ENCODE results near the gene ZFYVE19. TPM values are rescaled to one million over a fixed set of nuclear protein-coding genes. Genes with fewer than 3 reads are reported as not detected.

The ZFYVE19 gene
- total and polyA plus RNA-seq, 2 of the 13 experiments (the other 11 are each of a cell fraction or from before 2014, with no cell fraction given) = 23.3 to 44.0 TPM

GRCh38 chr15:40771242-40771641 lies 35.6 kb upstream of the ZFYVE19 start:
- Histone ChIP-seq H3K9ac (ENCODE audit: insufficient read depth, low read depth, low read length) (no peak overlapping the region), H3K4me3 (replicated peaks in 1 of 3; ENCODE audit: insufficient read depth in 1 of 3, low read depth in 2 of 3, low read length in 3 of 3) (no peak overlapping the region), H3K79me2 (ENCODE audit: insufficient read depth, low read length) (no peaks in the 10 kb centered on the region), H3K9me3 (ENCODE audit: low read length) (no peaks in the 10 kb centered on the region), H3K4me1 (ENCODE audit: insufficient read depth, low read length) (peaks cover under 1% of the 10 kb centered on the region), H2AFZ (ENCODE audit: low read length) (no peak overlapping the region), H4K20me1 (ENCODE audit: insufficient read depth, low read length) (no peaks in the 10 kb centered on the region), H3K27me3 (ENCODE audit: control insufficient read depth in 1 of 2, insufficient read depth in 2 of 2, low read length in 2 of 2) (no peaks in the 10 kb centered on the region), H3K36me3 (replicated peaks in 1 of 2; ENCODE audit: control insufficient read depth in 1 of 2, insufficient read depth in 2 of 2, low read length in 2 of 2) (peaks cover 23 to 44% of the 10 kb centered on the region in 2 experiments; a peak in 4 of 5 replicates), H3K27ac (ENCODE audit: extremely low read length, insufficient read depth, low read length) (no peak overlapping the region), H3K4me2 (ENCODE audit: low read depth, low read length) (no peak overlapping the region)
- in situ Hi-C loops (cut with HindIII; ENCODE audit: extremely low pct_ligation_motif_present, low pct_unique_long_range_greater_than_20kb) (no loop called here), intact Hi-C loops (cut with micrococcal nuclease; ENCODE audit: unreplicated experiment) (no loop called here)
- FAIRE-seq (no peak), DNase-seq (ENCODE audit: low spot score) (no peak), ATAC-seq (no peak)
- POLR2A ChIA-PET = interaction anchor here (1.8 kb wide), 1 partner anchor 8 kb away, joined by 6 read pairs; the partner anchor contains the start of gene GCHFR
- no TSS peak for BruUV-seq (replicated peaks)
- WGBS (ENCODE audit: low lambda C conversion rate) = 99% methylated on average over 4 of the region's 5 CpGs
- CTCF ChIA-PET (ENCODE audit: low intra/inter-chr PET ratio, low total read pairs) = no interaction called here
- TF ChIP-seq ZBTB20 (CRISPR knock-in tag; IDR thresholded peaks at IDR 0.05; ENCODE audit: borderline replicate concordance, low read depth) (no peak), REL (CRISPR knock-in tag; conservative IDR thresholded peaks at IDR 0.05) (no peak), ZNF672 (CRISPR knock-in tag; IDR thresholded peaks at IDR 0.05) (no peak), ZNF619 (CRISPR knock-in tag; IDR thresholded peaks at IDR 0.05) (no peak), HNF1B (CRISPR knock-in tag; IDR thresholded peaks at IDR 0.05) (no peak), ATF4 (CRISPR knock-in tag; IDR thresholded peaks at IDR 0.05) (no peak), ZNF782 (CRISPR knock-in tag; IDR thresholded peaks at IDR 0.05; ENCODE audit: borderline replicate concordance) (no peak), ZNF253 (CRISPR knock-in tag; IDR thresholded peaks at IDR 0.05; ENCODE audit: borderline replicate concordance) (no peak), SMAD1 (CRISPR knock-in tag; IDR thresholded peaks at IDR 0.05; ENCODE audit: borderline replicate concordance, low read depth) (no peak), ZNF749 (CRISPR knock-in tag; IDR thresholded peaks at IDR 0.05; ENCODE audit: borderline replicate concordance) (no peak), ZFY (CRISPR knock-in tag; IDR thresholded peaks at IDR 0.05) (no peak), CHCHD3 (CRISPR knock-in tag; IDR thresholded peaks at IDR 0.05) (no peak)

All from HepG2 (cell line).